GM12878 (cell line): ENCODE results near the gene PRKAR2B. TPM values are rescaled to one million over a fixed set of nuclear protein-coding genes. Genes with fewer than 3 reads are reported as not detected.
A peak's percentile ranks its signal among the peaks of the same experiment; 100 is the strongest.

Experiments used
- ATAC-seq: fragments of 200-7000 bp; cut with Tn5 transposase; 3 replicates; pipeline ENCODE4 v1.9.1; 2020; ENCODE audit warnings: mild to moderate bottlenecking, moderate library complexity
- BruUV-seq: library from RNA; stranded (reverse); fragments of 400-500 nt; replicated peaks from 2 replicates; lab custom pipeline; 2021; lab: Mats Ljungman, UMichigan
- CTCF ChIA-PET: fragments of 300-600 bp; sonication (Branson Sonifier 250); formaldehyde crosslinking; extraction: SDS; loops from one replicate; lab custom pipeline; 2021; ENCODE audit warnings: inconsistent platforms; lab: Yijun Ruan, JAX
- POLR2A ChIA-PET: fragments of 350-600 bp; formaldehyde crosslinking; extraction: SDS; loops from one replicate; lab custom pipeline; 2021; ENCODE audit warnings: inconsistent platforms; lab: Charles Lee
- RAD21 ChIA-PET: fragments of 300-600 bp; sonication (Branson Sonifier 250); formaldehyde crosslinking; loops from one replicate; lab custom pipeline; 2023; ENCODE audit warnings: antibody characterized with exemption; ENCODE audit not compliant: unreplicated experiment; lab: Charles Lee
- SMC1A ChIA-PET: fragments of 300-600 bp; sonication (Branson Sonifier 250); formaldehyde crosslinking; loops from one replicate; lab custom pipeline; 2023; ENCODE audit not compliant: unreplicated experiment, uncharacterized antibody; lab: Charles Lee
- DNase-seq: peaks from one replicate; pipeline ENCODE4 v3.0.0-alpha.2; 2011; ENCODE audit warnings: low read depth, low spot score
- FAIRE-seq: peaks from 3 replicates; lab custom pipeline; 2011; peaks lifted over from hg19 to GRCh38; lab: Jason Lieb, UNC
- H2AFZ ChIP-seq: 2 replicates; pipeline ENCODE4 v1.6.0; 2011; ENCODE audit warnings: low read depth, low read length, control low read depth; ENCODE audit not compliant: control insufficient read depth
- H3K27ac ChIP-seq: 2 replicates; pipeline ENCODE4 v1.5.1; 2011; ENCODE audit warnings: control low read depth; ENCODE audit not compliant: control insufficient read depth, insufficient read depth
- H3K27me3 ChIP-seq, 2 experiments: replicated peaks in 1 of 2; 2 replicates each; pipeline versions ENCODE4 v1.6.0 to v1.6.1; 2011; ENCODE audit warnings: low read length in 1 of 2; ENCODE audit not compliant: control insufficient read depth in 2 of 2, insufficient read depth in 2 of 2
- H3K36me3 ChIP-seq, 2 experiments: 2 replicates each; pipeline ENCODE4 v1.5.1; 2011; ENCODE audit warnings: low read length in 1 of 2; ENCODE audit not compliant: control insufficient read depth in 2 of 2, insufficient read depth in 2 of 2
- H3K4me1 ChIP-seq: 2 replicates; pipeline ENCODE4 v1.6.1; 2011; ENCODE audit warnings: mild to moderate bottlenecking, low read length, moderate library complexity, mixed read lengths; ENCODE audit not compliant: control insufficient read depth, insufficient read depth
- H3K4me2 ChIP-seq: 2 replicates; pipeline ENCODE4 v1.6.0; 2011; ENCODE audit warnings: control low read depth; ENCODE audit not compliant: control insufficient read depth, insufficient read depth
- H3K4me3 ChIP-seq: fragments of 200-600 bp; sonication (generic); 2 replicates; pipeline ENCODE4 v1.5.1; 2016
- H3K79me2 ChIP-seq: 2 replicates; pipeline ENCODE4 v1.6.0; 2011; ENCODE audit warnings: low read length; ENCODE audit not compliant: control insufficient read depth, insufficient read depth
- H3K9ac ChIP-seq: 2 replicates; pipeline ENCODE4 v1.8.0; 2011; ENCODE audit warnings: low read length, control low read depth, mixed read lengths; ENCODE audit not compliant: control insufficient read depth, insufficient read depth
- H3K9me3 ChIP-seq: replicated peaks from 3 replicates; pipeline ENCODE4 v1.5.1; 2011; ENCODE audit warnings: mild to moderate bottlenecking, low read length; ENCODE audit not compliant: control insufficient read depth, insufficient read depth
- H4K20me1 ChIP-seq: 2 replicates; pipeline ENCODE4 v1.6.0; 2011; ENCODE audit not compliant: control insufficient read depth, insufficient read depth
- BCL11A ChIP-seq: IDR thresholded peaks from 2 replicates; pipeline ENCODE4 v1.6.1; 2011; ENCODE audit warnings: low read depth, low read length
- CBFB ChIP-seq: IDR thresholded peaks from 2 replicates; pipeline ENCODE4 v1.6.1; 2016; ENCODE audit warnings: antibody characterized with exemption, low read depth
- CBX3 ChIP-seq: fragments of 200-600 bp; sonication (generic); IDR thresholded peaks from 2 replicates; pipeline ENCODE4 v1.6.1; 2016; ENCODE audit warnings: low read depth, borderline replicate concordance
- CREB1 ChIP-seq: IDR thresholded peaks from 2 replicates; pipeline ENCODE4 v1.6.1; 2012; ENCODE audit warnings: low read depth, mild to moderate bottlenecking, inconsistent platforms
- HDGF ChIP-seq: fragments of 450-650 bp; IDR thresholded peaks from 2 replicates; pipeline ENCODE4 v1.6.1; 2016; ENCODE audit warnings: antibody characterized with exemption
- JUNB ChIP-seq: IDR thresholded peaks from 2 replicates; pipeline ENCODE4 v1.6.1; 2016; ENCODE audit warnings: antibody characterized with exemption, mild to moderate bottlenecking
- KAT2A ChIP-seq: conservative IDR thresholded peaks from 2 replicates; pipeline ENCODE4 v1.6.1; 2011; ENCODE audit warnings: low read depth, low read length; ENCODE audit not compliant: control insufficient read depth
- KLF5 ChIP-seq: fragments of 450-650 bp; IDR thresholded peaks from 2 replicates; pipeline ENCODE4 v1.6.1; 2014; ENCODE audit warnings: mild to moderate bottlenecking; ENCODE audit not compliant: partially characterized antibody
- NFXL1 ChIP-seq: fragments of 450-650 bp; IDR thresholded peaks from 2 replicates; pipeline ENCODE4 v1.6.1; 2017; ENCODE audit warnings: antibody characterized with exemption, mild to moderate bottlenecking, borderline replicate concordance
- NR2C2 ChIP-seq: IDR thresholded peaks from 2 replicates; pipeline ENCODE4 v1.6.1; 2011; ENCODE audit warnings: borderline replicate concordance, low read depth; ENCODE audit not compliant: control insufficient read depth, insufficient read length
- NR2F1 ChIP-seq: fragments of 450-650 bp; conservative IDR thresholded peaks from 2 replicates; pipeline ENCODE4 v1.6.1; 2017; ENCODE audit warnings: mild to moderate bottlenecking
- PAX5 ChIP-seq: IDR thresholded peaks from 2 replicates; pipeline ENCODE4 v1.6.1; 2011; ENCODE audit warnings: low read depth, low read length, borderline replicate concordance
- POU2F2 ChIP-seq: IDR thresholded peaks from 3 replicates; pipeline ENCODE4 v1.6.1; 2011; ENCODE audit warnings: low read depth, mild to moderate bottlenecking, low read length, borderline replicate concordance
- SPI1 ChIP-seq: IDR thresholded peaks from 2 replicates; pipeline ENCODE4 v1.6.1; 2011; ENCODE audit warnings: low read depth, mild to moderate bottlenecking, low read length, moderate library complexity, borderline replicate concordance; ENCODE audit not compliant: insufficient read depth
- TAF1 ChIP-seq: IDR thresholded peaks from 2 replicates; pipeline ENCODE4 v1.6.1; 2011; ENCODE audit warnings: mild to moderate bottlenecking, low read depth, low read length, borderline replicate concordance
- ZNF384 ChIP-seq: IDR thresholded peaks from 2 replicates; pipeline ENCODE4 v1.6.1; 2012; ENCODE audit warnings: low read depth, mild to moderate bottlenecking, low read length, improper control_type of control experiment, borderline replicate concordance
- WGBS: methylation state at CpG from one replicate; pipeline ENCODE4 v1.1.6; 2016; ENCODE audit warnings: low lambda C conversion rate; ENCODE audit not compliant: insufficient replicate concordance, insufficient coverage; ENCODE audit errors: missing lambda C conversion rate; 5-methylcytosine and 5-hydroxymethylcytosine counted together
- in situ Hi-C: fragments of 300-500 bp; cut with MboI; formaldehyde crosslinking; loops from 9 replicates; pipeline ENCODE4 v1.14.3; 2018; ENCODE audit warnings: mixed read lengths
- intact Hi-C: fragments of 100-400 bp; cut with micrococcal nuclease; formaldehyde crosslinking; loops from one replicate; pipeline ENCODE4 v1.14.2; 2022; ENCODE audit not compliant: unreplicated experiment
- polyA plus RNA-seq, 11 experiments: library from polyadenylated mRNA; depleted of rRNA in 4 of 11; unstranded in 6 of 11; stranded (reverse) in 5 of 11; fragments of >200 nt; fragmentation: Nextera tagmentation in 4 of 11; fragmentation: Illumina TruSeq in 1 of 11; extraction: Ambion mirVana in 4 of 11; extraction: Trizol in 1 of 11; gene quantifications; 1 replicate in 1 of 11; 2 replicates in 10 of 11; pipeline versions ENCODE4 v1.2.1 to v1.2.3, GENCODE V29; 2011 to 2016; ENCODE audit warnings: inconsistent platforms in 2 of 11, missing spikeins in 2 of 11, low read depth in 1 of 11
- total RNA-seq, 4 experiments: library from RNA; depleted of rRNA in 3 of 4; stranded (reverse); fragments of >200 nt in 3 of 4; fragmentation: Illumina TruSeq in 1 of 4; extraction: Trizol in 1 of 4; gene quantifications; 2 replicates each; pipeline versions ENCODE4 v1.2.1 to v1.2.3, GENCODE V29; 2013 to 2021
- TF ChIP-seq, protein P1 (sequence below): IDR thresholded peaks from 2 replicates; pipeline ENCODE4 v1.6.1; 2011; ENCODE audit warnings: borderline replicate concordance, low read depth, mild to moderate bottlenecking, moderate library complexity, mixed read lengths, low read length; ENCODE audit not compliant: insufficient read depth; ENCODE audit errors: extremely low read length
- TF ChIP-seq, protein P2 (sequence below): fragments of 450-650 bp; IDR thresholded peaks from 2 replicates; pipeline ENCODE4 v1.6.1; 2016; ENCODE audit warnings: mild to moderate bottlenecking, moderate library complexity, borderline replicate concordance
- TF ChIP-seq, protein P3 (sequence below): IDR thresholded peaks from 2 replicates; pipeline ENCODE4 v1.6.1; 2011; ENCODE audit warnings: mild to moderate bottlenecking, low read depth, low read length, moderate library complexity; ENCODE audit not compliant: insufficient replicate concordance

The PRKAR2B gene
- total and polyA plus RNA-seq, 10 of the 15 experiments (the other 5 are each of a cell fraction or from before 2014, with no cell fraction given): 0.01 to 0.18 (median 0.04) TPM; not detected in 4

DNA sequence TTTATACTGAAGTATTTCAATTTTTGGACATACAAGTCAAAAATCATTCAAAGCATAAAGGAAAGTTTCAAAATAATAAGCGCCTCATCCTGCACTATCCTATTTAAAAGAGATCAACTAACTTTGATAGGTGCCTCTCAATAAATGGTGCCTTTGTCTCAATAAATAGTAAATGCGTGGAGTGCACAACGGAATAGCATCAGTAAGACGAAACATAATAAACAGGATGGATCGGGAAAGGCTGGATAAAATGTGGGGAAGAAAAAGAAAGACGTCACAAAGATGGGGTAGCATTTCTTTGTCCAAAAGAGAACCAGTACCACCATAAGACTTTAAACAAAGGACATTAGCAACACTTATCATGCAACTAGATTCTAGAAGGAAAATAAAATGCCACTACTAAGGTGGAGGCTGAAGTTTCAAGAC lies 571 bp upstream of the PRKAR2B start:
- SMC1A ChIA-PET: no interaction called here
- in situ Hi-C loops: no loop called here
- Histone ChIP-seq H3K79me2 (no peaks in the 10 kb centered on the region), H3K4me2 (peak overlapping the region; percentile 87), H3K27ac (no peak overlapping the region), H3K4me3 (0 out of 2 replicates have a peak overlapping the region, but pooled peaks have one; percentile 50), H3K9me3 (no peaks in the 10 kb centered on the region), H3K27me3 (peaks cover 4 to 12% of the 10 kb centered on the region in 2 experiments; a peak in 3 of 4 replicates)
- intact Hi-C loops: no loop called here
- 84% methylated on average over 6 of the region's 6 CpGs for WGBS
- POLR2A ChIA-PET: no interaction called here
- no peak for FAIRE-seq
- RAD21 ChIA-PET: no interaction called here
- no peak for DNase-seq
- CTCF ChIA-PET: no interaction called here
- ATAC-seq: no peak
- no TSS peak for BruUV-seq
- TF ChIP-seq, protein P1, sequence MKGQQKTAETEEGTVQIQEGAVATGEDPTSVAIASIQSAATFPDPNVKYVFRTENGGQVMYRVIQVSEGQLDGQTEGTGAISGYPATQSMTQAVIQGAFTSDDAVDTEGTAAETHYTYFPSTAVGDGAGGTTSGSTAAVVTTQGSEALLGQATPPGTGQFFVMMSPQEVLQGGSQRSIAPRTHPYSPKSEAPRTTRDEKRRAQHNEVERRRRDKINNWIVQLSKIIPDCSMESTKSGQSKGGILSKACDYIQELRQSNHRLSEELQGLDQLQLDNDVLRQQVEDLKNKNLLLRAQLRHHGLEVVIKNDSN: no peak
- TF ChIP-seq NFXL1 (no peak), HDGF (no peak), NR2F1 (no peak), SPI1 (no peak), KAT2A (no peak), ZNF384 (no peak), CBX3 (no peak), PAX5 (no peak), JUNB (no peak), KLF5 (no peak), CBFB (no peak), TAF1 (no peak), BCL11A (no peak), NR2C2 (no peak), CREB1 (no peak), POU2F2 (no peak)
- TF ChIP-seq, protein P2, sequence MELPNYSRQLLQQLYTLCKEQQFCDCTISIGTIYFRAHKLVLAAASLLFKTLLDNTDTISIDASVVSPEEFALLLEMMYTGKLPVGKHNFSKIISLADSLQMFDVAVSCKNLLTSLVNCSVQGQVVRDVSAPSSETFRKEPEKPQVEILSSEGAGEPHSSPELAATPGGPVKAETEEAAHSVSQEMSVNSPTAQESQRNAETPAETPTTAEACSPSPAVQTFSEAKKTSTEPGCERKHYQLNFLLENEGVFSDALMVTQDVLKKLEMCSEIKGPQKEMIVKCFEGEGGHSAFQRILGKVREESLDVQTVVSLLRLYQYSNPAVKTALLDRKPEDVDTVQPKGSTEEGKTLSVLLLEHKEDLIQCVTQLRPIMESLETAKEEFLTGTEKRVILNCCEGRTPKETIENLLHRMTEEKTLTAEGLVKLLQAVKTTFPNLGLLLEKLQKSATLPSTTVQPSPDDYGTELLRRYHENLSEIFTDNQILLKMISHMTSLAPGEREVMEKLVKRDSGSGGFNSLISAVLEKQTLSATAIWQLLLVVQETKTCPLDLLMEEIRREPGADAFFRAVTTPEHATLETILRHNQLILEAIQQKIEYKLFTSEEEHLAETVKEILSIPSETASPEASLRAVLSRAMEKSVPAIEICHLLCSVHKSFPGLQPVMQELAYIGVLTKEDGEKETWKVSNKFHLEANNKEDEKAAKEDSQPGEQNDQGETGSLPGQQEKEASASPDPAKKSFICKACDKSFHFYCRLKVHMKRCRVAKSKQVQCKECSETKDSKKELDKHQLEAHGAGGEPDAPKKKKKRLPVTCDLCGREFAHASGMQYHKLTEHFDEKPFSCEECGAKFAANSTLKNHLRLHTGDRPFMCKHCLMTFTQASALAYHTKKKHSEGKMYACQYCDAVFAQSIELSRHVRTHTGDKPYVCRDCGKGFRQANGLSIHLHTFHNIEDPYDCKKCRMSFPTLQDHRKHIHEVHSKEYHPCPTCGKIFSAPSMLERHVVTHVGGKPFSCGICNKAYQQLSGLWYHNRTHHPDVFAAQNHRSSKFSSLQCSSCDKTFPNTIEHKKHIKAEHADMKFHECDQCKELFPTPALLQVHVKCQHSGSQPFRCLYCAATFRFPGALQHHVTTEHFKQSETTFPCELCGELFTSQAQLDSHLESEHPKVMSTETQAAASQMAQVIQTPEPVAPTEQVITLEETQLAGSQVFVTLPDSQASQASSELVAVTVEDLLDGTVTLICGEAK: no peak
- TF ChIP-seq, protein P3, sequence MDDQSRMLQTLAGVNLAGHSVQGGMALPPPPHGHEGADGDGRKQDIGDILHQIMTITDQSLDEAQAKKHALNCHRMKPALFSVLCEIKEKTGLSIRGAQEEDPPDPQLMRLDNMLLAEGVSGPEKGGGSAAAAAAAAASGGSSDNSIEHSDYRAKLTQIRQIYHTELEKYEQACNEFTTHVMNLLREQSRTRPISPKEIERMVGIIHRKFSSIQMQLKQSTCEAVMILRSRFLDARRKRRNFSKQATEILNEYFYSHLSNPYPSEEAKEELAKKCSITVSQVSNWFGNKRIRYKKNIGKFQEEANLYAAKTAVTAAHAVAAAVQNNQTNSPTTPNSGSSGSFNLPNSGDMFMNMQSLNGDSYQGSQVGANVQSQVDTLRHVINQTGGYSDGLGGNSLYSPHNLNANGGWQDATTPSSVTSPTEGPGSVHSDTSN: no peak
- TF ChIP-seq, all 136 proteins: peak for 0
- H3K4me1 ChIP-seq: no peaks in the 10 kb centered on the region
- no peaks in the 10 kb centered on the region for H4K20me1 ChIP-seq
- no peak overlapping the region for H3K9ac ChIP-seq
- no peaks in the 10 kb centered on the region for H3K36me3 ChIP-seq
- H2AFZ ChIP-seq: no peak overlapping the region
